ENCODE results near the gene PGM2. TPM values are rescaled to one million over a fixed set of nuclear protein-coding genes. Genes with fewer than 3 reads are reported as not detected.

Gene PGM2
- polyA plus RNA-seq, 3 donors: 32.9 to 36.7 (median 33.2) TPM

DNA sequence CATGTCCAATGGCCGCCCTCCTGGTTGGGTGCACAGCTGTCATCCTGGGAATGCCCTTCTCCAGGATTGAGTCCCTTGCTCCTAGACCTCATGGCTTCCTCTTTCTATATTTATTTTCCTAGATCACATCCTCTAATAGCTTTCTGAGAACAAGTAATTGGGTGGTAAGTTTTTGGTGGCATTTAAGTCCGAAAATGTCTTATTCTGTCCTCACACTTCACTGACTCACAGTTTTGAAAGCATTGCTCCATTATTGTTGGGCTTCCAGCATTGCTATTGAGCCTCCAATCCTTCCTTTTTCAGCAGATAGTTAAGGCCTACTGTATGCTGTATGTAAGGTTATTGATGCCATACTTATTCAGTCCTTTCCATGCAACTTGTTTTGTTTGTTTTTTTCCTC, 25.9 kb downstream of the PGM2 start:
- no peak for DNase-seq

GRCh38 chr4:37858112-37858511, 31.6 kb downstream of the PGM2 start:
- no peak for DNase-seq

- DNase-seq: no peak
These were observed 32.4 kb downstream of the PGM2 start for GRCh38 chr4:37858872-37859271.

- no peak for DNase-seq
These were observed 33.8 kb downstream of the PGM2 start for GRCh38 chr4:37860266-37860665.

DNA sequence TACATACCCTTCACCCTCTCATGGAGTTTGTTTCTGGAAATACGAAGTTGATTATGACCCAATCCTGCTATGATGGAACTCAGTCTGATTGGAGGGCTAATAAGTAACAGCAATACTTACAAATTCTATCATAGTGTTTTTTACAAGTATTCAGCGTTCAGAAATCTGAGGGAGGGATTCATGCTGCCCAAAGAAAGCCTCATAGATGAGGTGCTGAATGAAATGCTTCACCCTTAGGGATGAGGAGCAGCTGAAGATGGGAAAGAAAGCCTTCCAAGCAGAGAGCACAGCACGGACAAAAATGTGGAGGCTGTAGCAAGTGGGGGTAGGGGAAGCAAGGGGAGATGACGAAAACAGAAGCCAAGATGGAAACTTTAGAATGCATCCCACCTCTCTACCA, 36.5 kb downstream of the PGM2 start:
- no peak for DNase-seq

- DNase-seq: no peak
These were observed 38.3 kb downstream of the PGM2 start for GRCh38 chr4:37864786-37865185.

DNA sequence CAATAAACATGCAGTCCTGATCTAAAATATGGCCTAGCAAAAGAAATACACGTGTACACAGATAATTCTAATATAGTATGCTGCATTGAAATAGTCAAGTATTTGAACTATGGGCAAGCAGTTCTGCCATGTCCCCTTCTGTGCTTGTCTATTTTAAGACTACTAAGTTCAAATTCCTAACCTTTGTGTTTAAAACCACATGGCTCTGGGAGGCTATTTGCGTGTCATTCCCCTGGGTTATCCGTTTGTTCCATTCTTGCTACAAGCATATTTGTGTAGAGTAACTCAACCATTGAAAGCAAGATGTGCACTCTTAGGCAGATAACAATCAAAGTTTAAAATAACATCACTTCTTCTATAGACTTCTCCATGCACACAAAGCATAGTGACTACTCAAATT, 39.0 kb downstream of the PGM2 start:
- no peak for DNase-seq

- DNase-seq: no peak
These were observed 40.6 kb downstream of the PGM2 start for GRCh38 chr4:37867102-37867501.

GRCh38 chr4:37868238-37868637, 41.8 kb downstream of the PGM2 start:
- no peak for DNase-seq

DNA sequence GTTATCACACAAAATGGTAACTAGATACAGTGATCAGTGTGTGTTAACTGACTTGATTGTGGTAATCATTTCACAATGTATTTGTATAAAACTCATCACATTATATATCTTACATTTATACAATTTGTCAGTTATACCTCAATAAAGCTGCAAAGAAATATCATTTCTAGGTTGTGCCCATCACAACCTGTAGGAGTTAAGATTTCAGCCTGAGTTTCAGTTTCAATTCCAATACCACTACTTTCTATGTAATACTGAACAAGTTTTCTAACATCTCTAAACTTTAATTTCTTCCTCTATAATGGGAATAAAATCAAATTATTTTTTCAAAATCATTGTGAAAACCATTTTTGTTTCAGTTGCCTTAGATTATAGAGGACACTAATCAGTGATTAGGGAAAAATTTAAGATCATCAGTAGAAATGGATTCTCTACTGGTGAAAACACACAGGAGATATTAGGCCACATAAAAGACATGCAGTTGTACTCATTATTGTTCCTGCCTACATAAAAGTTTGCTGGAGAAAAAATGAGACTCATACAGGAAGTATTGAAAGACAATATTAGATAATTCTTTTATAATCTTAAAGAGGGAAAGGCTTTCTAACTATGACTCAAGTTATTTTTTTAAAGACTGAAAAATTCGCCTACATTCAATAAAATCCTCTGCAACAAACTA, 46.0 kb downstream of the PGM2 start:
- DNase-seq: no peak

- DNase-seq: no peak
These were observed 46.9 kb downstream of the PGM2 start for GRCh38 chr4:37873386-37873785.

GRCh38 chr4:37876156-37876555, 49.7 kb downstream of the PGM2 start:
- DNase-seq: no peak

GRCh38 chr4:37879365-37879764, 52.9 kb downstream of the PGM2 start:
- DNase-seq: no peak

DNA sequence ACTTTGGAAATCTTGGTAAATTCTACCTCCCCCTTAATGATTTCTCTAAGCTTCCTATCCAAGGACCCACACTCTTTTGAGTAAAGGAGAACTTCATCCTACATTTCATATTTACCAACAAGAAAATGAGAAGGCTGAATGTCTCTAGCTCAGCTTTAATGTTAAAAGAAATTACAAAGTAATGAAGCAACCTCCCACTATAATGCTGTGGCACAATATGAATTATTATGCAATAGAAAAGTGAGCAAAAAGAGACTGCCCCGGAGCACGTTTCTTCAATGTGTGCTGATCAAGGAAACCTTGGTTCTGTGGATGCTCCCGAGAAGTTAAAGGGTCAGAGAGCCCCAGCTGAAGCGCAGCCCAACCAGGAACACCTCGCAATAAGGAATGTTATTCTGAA, 55.3 kb downstream of the PGM2 start:
- no peak for DNase-seq

DNA sequence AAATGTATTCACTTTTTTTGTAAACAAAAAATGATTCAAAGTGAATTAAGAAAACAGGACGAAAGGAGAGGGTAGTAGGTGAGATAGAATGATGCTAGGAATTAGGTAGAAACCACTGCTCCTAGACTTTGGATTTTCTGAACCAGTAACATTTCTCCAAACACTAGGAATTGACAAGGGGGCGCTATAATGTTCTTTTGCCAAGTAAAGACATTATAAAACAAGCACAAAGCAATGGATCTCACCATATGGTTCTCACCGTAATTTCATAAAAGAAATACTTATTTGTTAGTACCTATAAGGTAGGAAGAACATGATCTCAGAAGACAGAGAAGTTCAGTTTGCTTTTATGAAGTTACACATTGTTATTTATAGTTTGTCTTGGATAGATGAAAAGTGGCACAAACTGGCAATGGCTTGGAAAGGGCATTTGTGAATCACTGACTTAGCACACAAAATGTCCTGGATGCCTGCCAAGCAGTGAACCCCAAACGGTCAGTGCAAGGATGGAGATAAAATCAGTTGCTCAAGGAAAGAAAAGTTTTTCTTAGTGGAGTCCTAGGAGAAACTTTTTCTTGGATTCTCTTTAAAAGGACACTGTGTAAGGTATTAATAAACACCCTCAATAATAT, 56.3 kb downstream of the PGM2 start:
- DNase-seq: no peak

- no peak for DNase-seq
These were observed 58.5 kb downstream of the PGM2 start for GRCh38 chr4:37884855-37885487.

- DNase-seq: no peak
These were observed 59.0 kb downstream of the PGM2 start for GRCh38 chr4:37885496-37885895.

GRCh38 chr4:37889849-37890800, 63.6 kb downstream of the PGM2 start:
- peak; percentile 27 for DNase-seq

DNA sequence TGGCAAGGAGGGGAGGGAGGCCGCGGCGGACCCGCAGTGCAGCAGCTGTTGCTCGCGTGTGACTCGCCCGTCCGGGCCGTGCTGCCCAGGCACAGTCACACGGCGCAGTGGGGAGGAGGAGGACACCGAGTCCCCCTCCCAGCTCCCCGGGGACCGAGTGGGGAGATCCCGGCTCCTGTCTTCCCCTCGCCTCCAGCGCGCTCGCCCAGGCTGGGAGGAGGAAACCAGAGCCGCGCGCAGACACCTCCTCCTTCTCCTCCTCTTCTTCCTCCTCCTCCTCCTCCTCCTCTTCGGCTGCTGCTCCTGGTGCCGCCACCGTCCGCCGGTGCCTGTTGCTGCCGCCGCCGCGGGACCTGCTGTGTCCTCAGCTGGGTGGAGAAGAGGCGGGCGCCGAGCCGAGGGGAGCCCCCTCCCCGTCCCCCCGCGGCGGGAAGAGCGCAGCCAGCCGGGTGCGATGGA, 64.3 kb downstream of the PGM2 start, which contains the start of gene TBC1D1:
TBC1D1 (plus strand) TSS at position 284 of the 459 bp plus-strand sequence. CDS start 11,012 bp downstream, outside the sequence.
- peak; percentile 11 for DNase-seq

DNA sequence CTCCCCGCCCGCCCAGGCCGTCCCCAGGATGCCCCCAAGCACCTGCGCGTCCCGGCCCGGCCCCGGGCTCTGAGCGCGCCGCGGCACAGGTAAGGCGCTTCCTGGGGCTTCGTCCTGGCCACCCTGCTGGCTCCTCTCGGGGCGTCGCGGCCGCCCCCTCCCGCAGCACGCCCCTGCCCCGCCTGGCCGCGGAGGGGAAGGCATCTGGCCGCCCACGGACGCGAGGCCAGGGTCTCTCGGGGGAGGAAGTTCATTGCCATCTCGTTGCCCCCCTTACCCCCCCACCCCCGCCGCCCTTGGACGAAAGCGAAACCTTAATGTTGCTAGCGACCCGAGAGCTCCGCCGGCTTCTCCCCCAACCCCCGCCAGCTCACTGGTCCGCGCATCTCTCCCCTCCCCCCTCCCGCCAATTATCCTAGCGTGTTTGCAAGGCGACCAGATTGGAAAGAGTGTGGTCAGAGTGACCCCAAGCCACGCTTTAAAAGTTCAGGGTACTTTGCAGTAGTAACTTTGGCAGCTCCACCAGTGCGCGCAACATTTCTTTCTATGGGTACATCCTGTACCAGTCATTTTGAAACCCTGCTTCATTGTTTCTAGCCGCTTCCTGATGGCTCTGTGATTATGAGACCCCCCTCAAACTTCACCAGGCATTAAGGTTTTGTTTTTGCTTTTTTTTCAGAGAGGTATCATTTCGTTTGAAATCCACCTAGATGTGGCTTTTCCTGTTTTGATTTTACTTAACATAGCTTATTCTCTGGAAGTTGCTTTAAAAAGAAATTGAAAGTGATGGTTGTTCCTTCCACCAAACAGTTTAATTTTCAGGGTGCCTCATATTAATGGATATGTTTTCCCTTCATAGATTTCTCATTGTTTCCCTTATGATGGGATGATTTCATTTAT, 65.0 kb downstream of the PGM2 start:
- peak; percentile 27 for DNase-seq

DNA sequence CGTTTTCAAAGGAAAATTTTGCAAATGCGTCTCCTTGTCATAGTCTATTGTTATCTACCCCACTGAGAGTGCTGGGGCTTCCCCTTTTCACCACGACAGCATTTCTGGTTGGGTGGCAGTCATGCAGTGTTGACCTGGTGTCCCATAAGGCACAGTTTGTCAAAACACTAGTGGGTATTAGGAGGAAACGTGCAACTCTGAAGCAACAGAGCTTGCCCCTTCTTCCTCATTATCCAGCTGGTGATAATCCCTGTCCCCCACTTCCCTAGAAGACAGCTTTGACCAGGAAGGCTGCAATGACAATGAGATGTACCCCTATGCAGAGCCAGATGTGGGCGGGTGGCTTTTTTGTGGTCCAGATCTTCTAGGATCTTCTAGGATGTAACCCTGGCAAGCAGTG, 66.2 kb downstream of the PGM2 start:
- no peak for DNase-seq
